ENCODE results near the gene PFKFB3.
"Not testable (repeated sequence)": the region's sequence is repeated elsewhere in the genome, so short reads cannot be mapped to it uniquely, and the experiment has no call there.

The PFKFB3 gene

GRCh38 chr10:6221971-6222751 is 19.4 kb downstream of the PFKFB3 start:
- DNase-seq = no peak

- no peak for DNase-seq
Observed at GRCh38 chr10:6222755-6223154, 20.0 kb downstream of the PFKFB3 start.

- no peak for DNase-seq
Observed at GRCh38 chr10:6223981-6224380, 21.2 kb downstream of the PFKFB3 start.

- no peak for DNase-seq
Observed at GRCh38 chr10:6224781-6225180, 22.0 kb downstream of the PFKFB3 start.

GRCh38 chr10:6225263-6225814 is 22.6 kb downstream of the PFKFB3 start:
- no peak for DNase-seq

GRCh38 chr10:6226216-6226615 is 23.5 kb downstream of the PFKFB3 start:
- no peak for DNase-seq

GRCh38 chr10:6227346-6227745 is 24.6 kb downstream of the PFKFB3 start:
- no peak for DNase-seq

GRCh38 chr10:6228010-6228511 is 25.3 kb downstream of the PFKFB3 start:
- DNase-seq = no peak

- DNase-seq = no peak
Observed at GRCh38 chr10:6228647-6229046, 25.9 kb downstream of the PFKFB3 start.

- no peak for DNase-seq
Observed at GRCh38 chr10:6229290-6229689, 26.6 kb downstream of the PFKFB3 start.

- DNase-seq = no peak
Observed at GRCh38 chr10:6229746-6230145, 27.0 kb downstream of the PFKFB3 start.

- DNase-seq = no peak
Observed at GRCh38 chr10:6230315-6230714, 27.6 kb downstream of the PFKFB3 start.

GRCh38 chr10:6231146-6231545 is 28.4 kb downstream of the PFKFB3 start:
- no peak for DNase-seq

- no peak for DNase-seq
Observed at GRCh38 chr10:6231730-6232129, 29.0 kb downstream of the PFKFB3 start.

- DNase-seq = no peak
Observed at GRCh38 chr10:6232225-6232807, 29.6 kb downstream of the PFKFB3 start.

GRCh38 chr10:6232846-6233724 is 30.4 kb downstream of the PFKFB3 start:
- no peak for DNase-seq

- DNase-seq = no peak
Observed at GRCh38 chr10:6233725-6234277, 31.1 kb downstream of the PFKFB3 start.

GRCh38 chr10:6234371-6234770 is 31.6 kb downstream of the PFKFB3 start:
- no peak for DNase-seq

- no peak for DNase-seq
Observed at GRCh38 chr10:6236349-6237198, 33.8 kb downstream of the PFKFB3 start.

- DNase-seq = no peak
Observed at GRCh38 chr10:6237199-6237530, 34.4 kb downstream of the PFKFB3 start.

GRCh38 chr10:6238587-6239212 is 36.0 kb downstream of the PFKFB3 start:
- not testable (repeated sequence) for DNase-seq

Measured in stimulated activated CD4-positive, alpha-beta T cell treated with anti-CD3 and anti-CD28 coated beads, Interleukin-1b, Interleukin-23, amount 100 ng/mL, for 48 hours (primary cell).